Liver (tissue), 9 donors: ENCODE data around the gene GPC3. TPM values are rescaled to one million over a fixed set of nuclear protein-coding genes. Genes with fewer than 3 reads are reported as not detected.

Source experiments
- DNase-seq: peaks from one replicate; pipeline ENCODE4 v3.0.0-alpha.2; 2017; ENCODE audit warnings: low spot score
- H3K27ac ChIP-seq, 2 donors: one replicate each; pipeline ENCODE4 v1.7.0; 2013; ENCODE audit warnings: inconsistent platforms in 2 of 2, low read length in 2 of 2, control low read depth in 1 of 2, low read depth in 1 of 2, mild to moderate bottlenecking in 1 of 2
- H3K27me3 ChIP-seq, 4 donors: one replicate each; pipeline versions ENCODE4 v1.6.1 to v1.7.0; 2013; ENCODE audit warnings: low read length in 3 of 4, inconsistent platforms in 1 of 4, mild to moderate bottlenecking in 1 of 4, moderate library complexity in 1 of 4; ENCODE audit not compliant: control insufficient read depth in 4 of 4, insufficient read depth in 4 of 4
- H3K36me3 ChIP-seq, 4 donors: one replicate each; pipeline versions ENCODE4 v1.6.1 to v1.7.0; 2013; ENCODE audit warnings: low read length in 3 of 4, mild to moderate bottlenecking in 3 of 4, low read depth in 1 of 4, moderate library complexity in 1 of 4; ENCODE audit not compliant: control insufficient read depth in 4 of 4, insufficient read depth in 3 of 4
- H3K4me1 ChIP-seq, 4 donors: one replicate each; pipeline versions ENCODE4 v1.6.1 to v1.7.0; 2013; ENCODE audit warnings: low read length in 3 of 4, mild to moderate bottlenecking in 3 of 4, moderate library complexity in 1 of 4; ENCODE audit not compliant: control insufficient read depth in 4 of 4, insufficient read depth in 4 of 4
- H3K4me3 ChIP-seq, 3 donors: one replicate each; pipeline versions ENCODE4 v1.6.1 to v1.7.0; 2013; ENCODE audit warnings: low read length in 3 of 3, control low read depth in 1 of 3, low read depth in 1 of 3, mild to moderate bottlenecking in 1 of 3
- H3K9ac ChIP-seq, 2 donors: one replicate each; pipeline ENCODE4 v1.7.0; 2013; ENCODE audit warnings: low read length in 2 of 2, mild to moderate bottlenecking in 2 of 2, moderate library complexity in 2 of 2, control low read depth in 1 of 2, low read depth in 1 of 2
- H3K9me3 ChIP-seq, 4 donors: one replicate each; pipeline versions ENCODE4 v1.6.1 to v1.7.0; 2013; ENCODE audit warnings: low read length in 3 of 4; ENCODE audit not compliant: control insufficient read depth in 4 of 4
- CTCF ChIP-seq: fragments of 150-350 bp; IDR thresholded peaks from 2 replicates; pipeline ENCODE4 v1.5.1; 2017; ENCODE audit warnings: improper control_type of control experiment, low read depth, low read length; ENCODE audit not compliant: missing input control
- EGR1 ChIP-seq, 2 donors: IDR thresholded peaks; 2 replicates each; pipeline ENCODE4 v1.6.1; 2016 to 2018; ENCODE audit warnings: antibody characterized with exemption in 2 of 2, low read depth in 2 of 2
- FOXA2 ChIP-seq: IDR thresholded peaks from 2 replicates; pipeline ENCODE4 v1.6.1; 2016; ENCODE audit warnings: antibody characterized with exemption
- GABPA ChIP-seq, 2 donors: IDR thresholded peaks in 1 of 2; conservative IDR thresholded peaks in 1 of 2; 2 replicates each; pipeline ENCODE4 v1.6.1; 2016; ENCODE audit warnings: antibody characterized with exemption in 2 of 2, mild to moderate bottlenecking in 1 of 2, moderate library complexity in 1 of 2
- HNF4A ChIP-seq, 2 donors: conservative IDR thresholded peaks; 2 replicates each; pipeline ENCODE4 v1.6.1; 2016; ENCODE audit warnings: antibody characterized with exemption in 2 of 2, mild to moderate bottlenecking in 2 of 2
- HNF4G ChIP-seq: IDR thresholded peaks from 2 replicates; pipeline ENCODE4 v1.6.1; 2016; ENCODE audit warnings: antibody characterized with exemption
- JUND ChIP-seq, 2 donors: IDR thresholded peaks; 2 replicates each; pipeline ENCODE4 v1.6.1; 2016; ENCODE audit warnings: antibody characterized with exemption in 2 of 2
- MAX ChIP-seq: IDR thresholded peaks from 2 replicates; pipeline ENCODE4 v1.6.1; 2016; ENCODE audit warnings: antibody characterized with exemption
- NR2F2 ChIP-seq: IDR thresholded peaks from 2 replicates; pipeline ENCODE4 v1.6.1; 2016; ENCODE audit warnings: antibody characterized with exemption
- RAD21 ChIP-seq, 2 donors: IDR thresholded peaks; 2 replicates each; pipeline ENCODE4 v1.6.1; 2016; ENCODE audit warnings: antibody characterized with exemption in 2 of 2, mild to moderate bottlenecking in 2 of 2
- REST ChIP-seq: IDR thresholded peaks from 2 replicates; pipeline ENCODE4 v1.6.1; 2016; ENCODE audit warnings: antibody characterized with exemption, mild to moderate bottlenecking
- RXRA ChIP-seq, 2 donors: IDR thresholded peaks; 2 replicates each; pipeline ENCODE4 v1.6.1; 2017 to 2018; ENCODE audit warnings: antibody characterized with exemption in 2 of 2, mild to moderate bottlenecking in 1 of 2
- SP1 ChIP-seq: IDR thresholded peaks from 2 replicates; pipeline ENCODE4 v1.6.1; 2018; ENCODE audit warnings: antibody characterized with exemption, mild to moderate bottlenecking
- TAF1 ChIP-seq: conservative IDR thresholded peaks from 2 replicates; pipeline ENCODE4 v1.6.1; 2016; ENCODE audit warnings: antibody characterized with exemption, mild to moderate bottlenecking
- YY1 ChIP-seq: IDR thresholded peaks from 2 replicates; pipeline ENCODE4 v1.6.1; 2016; ENCODE audit warnings: antibody characterized with exemption, mild to moderate bottlenecking
- ZBTB33 ChIP-seq: IDR thresholded peaks from 2 replicates; pipeline ENCODE4 v1.6.1; 2016; ENCODE audit warnings: antibody characterized with exemption
- WGBS: extraction: QIAGEN DNeasy Blood & Tissue Kit; methylation state at CpG from one replicate; pipeline ENCODE4 v1.1.7; 2013; 5-methylcytosine and 5-hydroxymethylcytosine counted together
- polyA plus RNA-seq, 2 donors: library from polyadenylated mRNA; stranded (reverse) in 1 of 2; unstranded in 1 of 2; fragments of 200-250 nt in 1 of 2; fragments of >200 nt in 1 of 2; fragmentation: Nextera tagmentation in 1 of 2; extraction: Ambion mirVana in 1 of 2; gene quantifications; one replicate each; pipeline versions ENCODE4 v1.2.1 to v1.2.3, GENCODE V29; 2013 to 2015
- total RNA-seq, 2 donors: library from RNA; depleted of rRNA; stranded (reverse); fragments of >200 nt; gene quantifications; one replicate each; pipeline ENCODE4 v1.2.3, GENCODE V29; 2014
- donor health status: healthy.
- donor health status: healthy.
- donor health status: healthy.
- donor health status: healthy.
- donor health status: healthy.

GPC3 gene
- total and polyA plus RNA-seq, 4 donors = 0.40 to 1,133 (median 1.5) TPM

- Histone ChIP-seq H3K4me3 (no peak overlapping the region), H3K4me1 (no peaks in the 10 kb centered on the region), H3K9me3 (no peaks in the 10 kb centered on the region), H3K36me3 (no peaks in the 10 kb centered on the region), H3K9ac (no peak overlapping the region), H3K27ac (no peak overlapping the region), H3K27me3 (peaks cover 0 to 13% (median 0%) of the 10 kb centered on the region in 4 donors)
- DNase-seq = no peak
- 92% methylated on average over 2 of the region's 2 CpGs for WGBS
- TF ChIP-seq EGR1 (IDR thresholded peaks at IDR 0.05; ENCODE audit: low read depth in 2 of 2) (no peak), FOXA2 (no peak), SP1 (no peak), REST (no peak), YY1 (no peak), RXRA (IDR thresholded peaks at IDR 0.05) (no peak), TAF1 (no peak), HNF4G (no peak), MAX (no peak), HNF4A (conservative IDR thresholded peaks at IDR 0.05) (no peak)
These were observed 71.6 kb downstream of the GPC3 start for GRCh38 chrX:133913658-133914388.

GRCh38 chrX:133913009-133913408, 72.4 kb downstream of the GPC3 start:
- 40% methylated on average over 1 of the region's 1 CpG for WGBS
- TF ChIP-seq YY1 (no peak), HNF4A (conservative IDR thresholded peaks at IDR 0.05) (no peak), RXRA (IDR thresholded peaks at IDR 0.05) (no peak), RAD21 (IDR thresholded peaks at IDR 0.05) (no peak)
- Histone ChIP-seq H3K4me3 (no peak overlapping the region), H3K9me3 (no peaks in the 10 kb centered on the region), H3K27me3 (peaks cover 0 to 13% (median 0%) of the 10 kb centered on the region in 4 donors), H3K36me3 (no peaks in the 10 kb centered on the region), H3K27ac (no peak overlapping the region), H3K9ac (no peak overlapping the region), H3K4me1 (no peaks in the 10 kb centered on the region)
- no peak for DNase-seq

- no peaks in the 10 kb centered on the region for H3K36me3 ChIP-seq
- no peak for DNase-seq
- H3K27ac ChIP-seq = no peak overlapping the region
- no peaks in the 10 kb centered on the region for H3K4me1 ChIP-seq
- peaks cover 0 to 9% (median 0%) of the 10 kb centered on the region in 4 donors for H3K27me3 ChIP-seq
- H3K9me3 ChIP-seq = no peaks in the 10 kb centered on the region
- no peak overlapping the region for H3K9ac ChIP-seq
- 80% methylated on average over 4 of the region's 4 CpGs for WGBS
- H3K4me3 ChIP-seq = no peak overlapping the region
- TF ChIP-seq GABPA (IDR thresholded peaks at IDR 0.05 in 1 of 2, conservative IDR thresholded peaks at IDR 0.05 in 1 of 2) (no peak), RAD21 (IDR thresholded peaks at IDR 0.05) (no peak), TAF1 (no peak), MAX (no peak), RXRA (IDR thresholded peaks at IDR 0.05) (no peak), HNF4G (no peak), SP1 (no peak), ZBTB33 (no peak), HNF4A (conservative IDR thresholded peaks at IDR 0.05) (no peak), NR2F2 (no peak), EGR1 (IDR thresholded peaks at IDR 0.05; ENCODE audit: low read depth in 2 of 2) (no peak), FOXA2 (no peak), CTCF (no peak), JUND (IDR thresholded peaks at IDR 0.05) (no peak), YY1 (no peak)
These were observed 73.4 kb downstream of the GPC3 start for GRCh38 chrX:133911825-133912495.
